ENCODE data around the gene TAF8. TPM values are rescaled to one million over a fixed set of nuclear protein-coding genes. Genes with fewer than 3 reads are reported as not detected.

Gene TAF8
- total RNA-seq, 2 experiments from 2014 or later = 57.7 to 58.7 TPM

DNA sequence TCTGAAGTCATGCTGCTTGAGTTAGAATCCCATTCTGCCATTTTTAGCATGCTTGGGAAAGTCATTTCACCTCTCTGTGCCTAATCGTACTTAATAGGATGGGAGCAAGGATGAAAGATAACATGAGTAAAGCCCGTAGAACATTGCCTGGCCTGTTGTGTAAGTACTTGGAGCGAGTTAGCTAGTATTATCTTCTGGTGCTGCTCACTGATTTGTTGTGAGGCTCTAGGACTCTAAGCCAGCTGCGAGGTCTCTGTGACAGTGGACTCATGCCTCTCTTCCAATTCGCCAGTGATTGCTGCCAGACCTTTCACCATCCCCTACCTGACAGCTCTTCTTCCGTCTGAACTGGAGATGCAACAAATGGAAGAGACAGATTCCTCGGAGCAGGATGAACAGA is 17.8 kb downstream of the TAF8 start:
- Mint-ChIP-seq H3K9me3 (no peaks in the 10 kb centered on the region), H3K36me3 (peaks cover 17% of the 10 kb centered on the region), H3K4me1 (ENCODE audit: low read depth) (peaks cover under 1% of the 10 kb centered on the region), H3K4me3 (no peak overlapping the region), H3K27me3 (no peaks in the 10 kb centered on the region), H3K27ac (no peak overlapping the region)
- intact Hi-C loops (cut with micrococcal nuclease) = no loop called here
- no peak for DNase-seq
- ChIA-PET CTCF (interaction anchor here (1.2 kb wide), 1 partner anchor 37 kb away, joined by 3 read pairs; no protein-coding TSS in a partner anchor), POLR2A (interaction anchor here (0.9 kb wide), 1 partner anchor 36 kb away, joined by 3 read pairs; no protein-coding TSS in a partner anchor)

- H3K36me3 Mint-ChIP-seq = peaks cover 22% of the 10 kb centered on the region
- POLR2A ChIA-PET = no interaction called here
- no peak overlapping the region for H3K4me3 Mint-ChIP-seq
These were observed 18.7 kb downstream of the TAF8 start for GRCh38 chr6:42068872-42069522.

GRCh38 chr6:42071881-42072583 is 21.7 kb downstream of the TAF8 start:
- Mint-ChIP-seq H3K4me3 (no peak overlapping the region), H3K9me3 (no peaks in the 10 kb centered on the region), H3K27ac (no peak overlapping the region), H3K4me1 (ENCODE audit: low read depth) (peaks cover 14% of the 10 kb centered on the region), H3K27me3 (no peaks in the 10 kb centered on the region), H3K36me3 (peaks cover 27% of the 10 kb centered on the region)
- ChIA-PET POLR2A (no interaction called here), CTCF (interaction anchor here (1.4 to 12.8 kb wide), 3 partner anchors 27 to 96 kb away, joined by 3 to 91 read pairs (median 23); no protein-coding TSS in a partner anchor)
- intact Hi-C loops (cut with micrococcal nuclease) = no loop called here
- no peak for DNase-seq

More at GRCh38 chr6:42068872-42069522, 18.7 kb downstream of the TAF8 start:
- H3K9me3 Mint-ChIP-seq = no peaks in the 10 kb centered on the region
- CTCF ChIA-PET = interaction anchor here (1.0 to 1.2 kb wide), 2 partner anchors 35 to 36 kb away, joined by 3 to 7 read pairs; no protein-coding TSS in a partner anchor
- H3K4me1 Mint-ChIP-seq (ENCODE audit: low read depth) = peaks cover 9% of the 10 kb centered on the region
- H3K27ac Mint-ChIP-seq = no peak overlapping the region
- intact Hi-C loops (cut with micrococcal nuclease) = no loop called here
- H3K27me3 Mint-ChIP-seq = no peaks in the 10 kb centered on the region
- no peak for DNase-seq

- peak overlapping the region; percentile 81 for H3K27ac Mint-ChIP-seq
- H3K4me3 Mint-ChIP-seq = peak overlapping the region; percentile 7
- intact Hi-C loops (cut with micrococcal nuclease) = no loop called here
- CTCF ChIA-PET = interaction anchor here (0.7 to 12.8 kb wide), 8 partner anchors 13 to 475 kb away, joined by 4 to 91 read pairs (median 7); no protein-coding TSS in a partner anchor
- peaks cover 34% of the 10 kb centered on the region for H3K36me3 Mint-ChIP-seq
- DNase-seq = no peak
- peaks cover 14% of the 10 kb centered on the region for H3K4me1 Mint-ChIP-seq (ENCODE audit: low read depth)
- POLR2A ChIA-PET = no interaction called here
- no peaks in the 10 kb centered on the region for H3K9me3 Mint-ChIP-seq
- no peaks in the 10 kb centered on the region for H3K27me3 Mint-ChIP-seq
These were observed 23.0 kb downstream of the TAF8 start for GRCh38 chr6:42073287-42073686.

GRCh38 chr6:42075159-42075838 is 25.0 kb downstream of the TAF8 start:
- Mint-ChIP-seq H3K9me3 (no peaks in the 10 kb centered on the region), H3K27me3 (no peaks in the 10 kb centered on the region), H3K36me3 (peaks cover 37% of the 10 kb centered on the region), H3K4me1 (ENCODE audit: low read depth) (peaks cover 14% of the 10 kb centered on the region), H3K27ac (no peak overlapping the region), H3K4me3 (no peak overlapping the region)
- intact Hi-C loops (cut with micrococcal nuclease) = loop anchor here (1.0 kb wide), 3 partner anchors 24 to 91 kb away; no protein-coding TSS in a partner anchor
- ChIA-PET CTCF (interaction anchor here (0.9 to 12.8 kb wide), 10 partner anchors 15 to 472 kb away, joined by 3 to 91 read pairs (median 3); partner anchors contain the start of gene TAF8), POLR2A (no interaction called here)
- peak; percentile 84 for DNase-seq

DNA sequence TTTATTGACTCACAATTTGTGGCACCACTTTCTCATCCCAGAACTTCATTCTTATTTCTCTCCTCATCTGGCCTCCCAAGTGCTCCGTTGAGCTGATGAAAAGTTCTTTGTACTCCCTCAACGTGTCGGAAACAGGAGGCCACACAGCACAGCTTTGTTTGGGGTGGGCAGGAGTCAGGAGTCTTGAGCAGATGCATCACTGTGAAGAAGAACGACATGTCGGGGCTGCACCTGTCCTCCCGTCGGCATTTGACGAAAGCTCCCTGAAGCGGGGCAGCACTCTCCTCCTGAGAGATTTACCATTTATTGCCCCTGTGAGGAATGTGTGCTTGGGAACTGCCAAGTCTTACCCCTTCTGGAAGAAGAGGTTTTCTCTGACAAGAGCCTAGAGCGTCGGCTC is 28.1 kb downstream of the TAF8 start:
- Mint-ChIP-seq H3K4me1 (ENCODE audit: low read depth) (peaks cover 11% of the 10 kb centered on the region), H3K9me3 (no peaks in the 10 kb centered on the region), H3K36me3 (peaks cover 29% of the 10 kb centered on the region), H3K27ac (no peak overlapping the region), H3K4me3 (no peak overlapping the region), H3K27me3 (no peaks in the 10 kb centered on the region)
- intact Hi-C loops (cut with micrococcal nuclease) = no loop called here
- ChIA-PET POLR2A (no interaction called here), CTCF (interaction anchor here (12.8 kb wide), 1 partner anchor 25 kb away, joined by 91 read pairs; no protein-coding TSS in a partner anchor)
- DNase-seq = no peak

DNA sequence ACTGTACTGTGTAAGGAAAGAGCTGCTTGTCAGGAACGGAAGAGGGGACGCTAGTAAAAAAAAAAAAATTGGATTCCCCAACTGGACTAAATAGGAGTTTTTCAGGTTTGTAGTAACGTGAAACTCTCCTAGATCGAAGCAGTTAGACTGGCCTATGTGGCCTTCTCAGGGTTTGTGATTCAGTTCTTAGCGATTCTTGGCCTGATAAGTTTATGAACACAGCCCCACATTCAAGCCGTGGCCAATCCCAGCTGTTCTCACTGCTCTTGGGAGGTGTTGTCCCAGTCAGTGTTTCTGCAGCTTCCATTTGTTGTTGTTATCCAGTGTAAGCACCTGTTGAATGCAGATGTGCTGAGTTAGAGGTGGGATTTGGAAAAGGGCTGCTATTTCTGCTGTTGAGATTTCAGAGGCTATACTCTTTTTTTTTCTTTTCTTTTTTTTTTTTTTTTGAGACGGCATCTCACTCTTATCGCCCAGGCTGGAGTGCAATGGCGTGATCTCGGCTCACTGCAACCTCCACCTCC is 29.7 kb downstream of the TAF8 start:
- Mint-ChIP-seq H3K27me3 (no peaks in the 10 kb centered on the region), H3K27ac (no peak overlapping the region), H3K4me1 (ENCODE audit: low read depth) (peaks cover under 1% of the 10 kb centered on the region), H3K9me3 (no peaks in the 10 kb centered on the region), H3K36me3 (peaks cover 18% of the 10 kb centered on the region), H3K4me3 (no peak overlapping the region)
- ChIA-PET POLR2A (interaction anchor here (0.6 kb wide), 1 partner anchor 29 kb away, joined by 3 read pairs; the partner anchor contains the start of gene TAF8), CTCF (interaction anchor here (12.8 kb wide), 1 partner anchor 24 kb away, joined by 91 read pairs; no protein-coding TSS in a partner anchor)
- intact Hi-C loops (cut with micrococcal nuclease) = no loop called here
- DNase-seq = no peak

GRCh38 chr6:42083530-42083929 is 33.2 kb downstream of the TAF8 start:
- intact Hi-C loops (cut with micrococcal nuclease) = no loop called here
- POLR2A ChIA-PET = no interaction called here
- H3K4me3 Mint-ChIP-seq = no peak overlapping the region
- peaks cover 4% of the 10 kb centered on the region for H3K36me3 Mint-ChIP-seq
- H3K27ac Mint-ChIP-seq = no peak overlapping the region
- H3K27me3 Mint-ChIP-seq = no peaks in the 10 kb centered on the region
- H3K9me3 Mint-ChIP-seq = no peaks in the 10 kb centered on the region
- H3K4me1 Mint-ChIP-seq (ENCODE audit: low read depth) = no peaks in the 10 kb centered on the region
- DNase-seq = no peak
- CTCF ChIA-PET = interaction anchor here (1.4 to 12.8 kb wide), 2 partner anchors 20 to 448 kb away, joined by 3 to 91 read pairs; no protein-coding TSS in a partner anchor

- no peak overlapping the region for H3K27ac Mint-ChIP-seq
- H3K36me3 Mint-ChIP-seq = peaks cover 2% of the 10 kb centered on the region
- POLR2A ChIA-PET = no interaction called here
- DNase-seq = no peak
- intact Hi-C loops (cut with micrococcal nuclease) = no loop called here
- no peak overlapping the region for H3K4me3 Mint-ChIP-seq
- no peaks in the 10 kb centered on the region for H3K27me3 Mint-ChIP-seq
- no peaks in the 10 kb centered on the region for H3K4me1 Mint-ChIP-seq (ENCODE audit: low read depth)
- CTCF ChIA-PET = interaction anchor here (1.0 to 3.2 kb wide), 4 partner anchors 11 to 84 kb away, joined by 3 to 7 read pairs (median 4); no protein-coding TSS in a partner anchor
- no peaks in the 10 kb centered on the region for H3K9me3 Mint-ChIP-seq
These were observed 34.6 kb downstream of the TAF8 start for GRCh38 chr6:42084889-42085288.

DNA sequence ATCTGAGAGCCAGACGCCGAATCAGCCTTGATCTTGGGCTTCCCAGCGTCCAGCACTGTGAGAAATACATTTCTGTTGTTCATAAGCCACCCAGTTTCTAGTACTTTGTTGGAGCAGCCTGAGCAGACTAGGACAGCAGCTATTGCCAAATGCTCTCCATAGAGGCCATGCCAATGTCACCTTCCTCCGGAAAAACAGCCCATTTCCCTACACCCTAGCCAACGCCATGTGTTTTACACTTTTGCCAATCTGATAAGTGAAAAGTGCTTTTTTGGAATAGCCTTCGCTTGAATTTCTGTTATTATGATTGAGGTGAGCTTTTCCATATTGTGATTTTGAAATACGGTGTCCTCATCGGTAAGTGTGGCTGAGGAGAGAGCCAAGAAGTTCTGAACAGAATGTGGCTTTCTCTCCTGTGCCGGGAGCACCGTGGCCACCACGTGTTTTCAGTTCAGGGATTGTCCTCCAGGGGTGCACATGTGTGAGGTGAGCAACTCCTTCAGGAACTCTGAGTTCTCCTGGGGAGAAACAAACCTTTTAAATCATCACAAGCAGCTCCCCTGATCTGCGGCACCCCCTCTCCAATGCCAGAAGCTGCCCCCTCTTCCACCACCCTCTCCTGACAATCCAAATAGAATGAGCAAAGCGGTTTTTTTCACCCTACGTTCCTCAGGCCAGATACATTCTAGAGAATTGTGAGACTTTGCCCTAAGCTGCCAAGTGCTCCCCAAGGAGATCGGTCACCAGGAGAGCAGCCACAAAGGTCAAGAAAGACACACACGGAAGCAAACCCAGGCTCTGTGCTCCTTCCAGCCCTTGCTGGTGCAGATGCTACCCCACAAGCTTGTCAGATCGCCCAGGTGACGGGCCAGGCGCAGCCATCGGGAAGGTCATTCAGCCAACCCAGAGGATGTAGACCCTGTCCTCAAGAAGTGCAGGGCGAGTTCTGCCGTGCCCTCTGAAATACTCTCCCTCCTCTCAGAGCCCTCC is 36.0 kb downstream of the TAF8 start:
- ChIA-PET POLR2A (interaction anchor here (0.7 kb wide), 1 partner anchor 27 kb away, joined by 10 read pairs; no protein-coding TSS in a partner anchor), CTCF (interaction anchor here (1.2 to 8.8 kb wide), 5 partner anchors 9 to 78 kb away, joined by 3 to 72 read pairs (median 5); no protein-coding TSS in a partner anchor)
- H3K4me3 Mint-ChIP-seq = no peak overlapping the region
- intact Hi-C loops (cut with micrococcal nuclease) = no loop called here
- no peaks in the 10 kb centered on the region for H3K27me3 Mint-ChIP-seq
- H3K36me3 Mint-ChIP-seq = peaks cover 2% of the 10 kb centered on the region
- DNase-seq = no peak
- H3K27ac Mint-ChIP-seq = no peak overlapping the region
- H3K9me3 Mint-ChIP-seq = no peaks in the 10 kb centered on the region
- no peaks in the 10 kb centered on the region for H3K4me1 Mint-ChIP-seq (ENCODE audit: low read depth)

Data from activated CD4-positive, alpha-beta memory T cell treated with anti-CD3 and anti-CD28 coated beads for 36 hours (primary cell).